HG02885 (cell line): ENCODE results near the gene COL23A1.
"Not testable (repeated sequence)": the region's sequence is repeated elsewhere in the genome, so short reads cannot be mapped to it uniquely, and the experiment has no call there.

Experiments used
- ATAC-seq: cut with Tn5 transposase; IDR thresholded peaks from one replicate; pipeline ENCODE4 v1.9.1; 2021; ENCODE audit warnings: mild to moderate bottlenecking; ENCODE audit not compliant: unreplicated experiment, poor library complexity

COL23A1 gene

GRCh38 chr5:178486878-178487512, 103.2 kb downstream of the COL23A1 start:
- ATAC-seq, result not testable (repeated sequence)

- ATAC-seq, result no peak
These were observed 104.0 kb downstream of the COL23A1 start for GRCh38 chr5:178486239-178486641.

- ATAC-seq, result no peak
These were observed 106.6 kb downstream of the COL23A1 start for GRCh38 chr5:178483620-178484019.

- no peak for ATAC-seq
These were observed 110.9 kb downstream of the COL23A1 start for GRCh38 chr5:178479261-178479660.

GRCh38 chr5:178478370-178478769, 111.8 kb downstream of the COL23A1 start:
- no peak for ATAC-seq

- no peak for ATAC-seq
These were observed 112.4 kb downstream of the COL23A1 start for GRCh38 chr5:178477802-178478201.

- ATAC-seq, result no peak
These were observed 113.0 kb downstream of the COL23A1 start for GRCh38 chr5:178476972-178477754.

- no peak for ATAC-seq
These were observed 113.7 kb downstream of the COL23A1 start for GRCh38 chr5:178476531-178476930.

- no peak for ATAC-seq
These were observed 114.8 kb downstream of the COL23A1 start for GRCh38 chr5:178475422-178475821.

GRCh38 chr5:178474562-178475184, 115.5 kb downstream of the COL23A1 start:
- ATAC-seq, result no peak

- no peak for ATAC-seq
These were observed 116.3 kb downstream of the COL23A1 start for GRCh38 chr5:178473854-178474253.

GRCh38 chr5:178472138-178472537, 118.1 kb downstream of the COL23A1 start:
- no peak for ATAC-seq

GRCh38 chr5:178471711-178472110, 118.5 kb downstream of the COL23A1 start:
- no peak for ATAC-seq

- no peak for ATAC-seq
These were observed 119.5 kb downstream of the COL23A1 start for GRCh38 chr5:178470760-178471025.

- no peak for ATAC-seq
These were observed 120.0 kb downstream of the COL23A1 start for GRCh38 chr5:178469975-178470759.

- no peak for ATAC-seq
These were observed 120.9 kb downstream of the COL23A1 start for GRCh38 chr5:178469011-178469974.

- no peak for ATAC-seq
These were observed 122.0 kb downstream of the COL23A1 start for GRCh38 chr5:178468196-178468685.

- ATAC-seq, result no peak
These were observed 122.5 kb downstream of the COL23A1 start for GRCh38 chr5:178467568-178468195.

GRCh38 chr5:178467205-178467567, 123.0 kb downstream of the COL23A1 start:
- no peak for ATAC-seq
